NK-92 treated with Interleukin-12 subunit alpha and Interleukin-12 subunit beta, amount 100 ng/mL, for 24 hours (cell line): ENCODE measurements around the gene ZSCAN12.
"Not testable (repeated sequence)": the region's sequence is repeated elsewhere in the genome, so short reads cannot be mapped to it uniquely, and the experiment has no call there.

Experiments
- DNase-seq: peaks from one replicate; lab custom pipeline; 2025; lab: John Stamatoyannopoulos, UW

ZSCAN12 gene

GRCh38 chr6:28399350-28400121 lies at the start of gene ZSCAN12:
Gene ZSCAN12 (minus strand): TSS chr6:28399747. CDS start chr6:28398405, 1,342 bp downstream.
- DNase-seq, result peak; percentile 52

- DNase-seq, result no peak
Observed at GRCh38 chr6:28449056-28449455, 49.5 kb upstream of the ZSCAN12 start.

GRCh38 chr6:28447512-28447906 lies 48.0 kb upstream of the ZSCAN12 start:
- DNase-seq, result not testable (repeated sequence)

- DNase-seq, result no peak
Observed at GRCh38 chr6:28446818-28447511, 47.4 kb upstream of the ZSCAN12 start.

GRCh38 chr6:28444759-28445158 lies 45.2 kb upstream of the ZSCAN12 start:
- not testable (repeated sequence) for DNase-seq

- DNase-seq, result no peak
Observed at GRCh38 chr6:28443112-28443773, 43.7 kb upstream of the ZSCAN12 start, which contains the start of gene ZSCAN23. Gene ZSCAN23 (minus strand): TSS chr6:28443491. CDS start chr6:28436266, 7,225 bp downstream.

- no peak for DNase-seq
Observed at GRCh38 chr6:28442586-28442985, 43.0 kb upstream of the ZSCAN12 start.

GRCh38 chr6:28436404-28436803 lies 36.9 kb upstream of the ZSCAN12 start:
- no peak for DNase-seq

GRCh38 chr6:28433119-28433518 lies 33.6 kb upstream of the ZSCAN12 start:
- DNase-seq, result no peak

GRCh38 chr6:28429781-28430180 lies 30.2 kb upstream of the ZSCAN12 start:
- DNase-seq, result no peak

GRCh38 chr6:28425944-28426541 lies 26.5 kb upstream of the ZSCAN12 start:
- no peak for DNase-seq

GRCh38 chr6:28424163-28424562 lies 24.6 kb upstream of the ZSCAN12 start:
- no peak for DNase-seq

- no peak for DNase-seq
Observed at GRCh38 chr6:28423546-28423945, 24.0 kb upstream of the ZSCAN12 start.

- DNase-seq, result no peak
Observed at GRCh38 chr6:28413681-28414080, 14.1 kb upstream of the ZSCAN12 start.

GRCh38 chr6:28410767-28411166 lies 11.2 kb upstream of the ZSCAN12 start:
- no peak for DNase-seq

- no peak for DNase-seq
Observed at GRCh38 chr6:28408076-28408802, 8.7 kb upstream of the ZSCAN12 start.

GRCh38 chr6:28407401-28407800 lies 7.9 kb upstream of the ZSCAN12 start:
- DNase-seq, result no peak

- DNase-seq, result not testable (repeated sequence)
Observed at GRCh38 chr6:28403923-28404322, 4.4 kb upstream of the ZSCAN12 start.

- DNase-seq, result no peak
Observed at GRCh38 chr6:28402197-28402596, 2.6 kb upstream of the ZSCAN12 start.

GRCh38 chr6:28401172-28401571 lies 1.6 kb upstream of the ZSCAN12 start:
- DNase-seq, result no peak

- DNase-seq, result no peak
Observed at GRCh38 chr6:28400122-28400451, 540 bp upstream of the ZSCAN12 start.

GRCh38 chr6:28395918-28396317 lies 3.6 kb downstream of the ZSCAN12 start:
- no peak for DNase-seq
